GM12878 (cell line): ENCODE results near the gene UBLCP1. TPM values are rescaled to one million over a fixed set of nuclear protein-coding genes. Genes with fewer than 3 reads are reported as not detected.
A peak's percentile ranks its signal among the peaks of the same experiment; 100 is the strongest.

Experiments used
- ATF2 ChIP-seq: IDR thresholded peaks from 2 replicates; pipeline ENCODE4 v1.6.1; 2012; ENCODE audit warnings: low read length, inconsistent platforms
- CBX5 ChIP-seq: sonication (generic); IDR thresholded peaks from 2 replicates; pipeline ENCODE4 v1.6.1; 2016; ENCODE audit warnings: low read depth, moderate library complexity, mild to moderate bottlenecking, inconsistent platforms
- CHD2 ChIP-seq: IDR thresholded peaks from 2 replicates; pipeline ENCODE4 v1.6.1; 2011; ENCODE audit warnings: low read depth, low read length, improper control_type of control experiment, borderline replicate concordance
- CTCF ChIP-seq, 3 experiments: IDR thresholded peaks in 2 of 3; conservative IDR thresholded peaks in 1 of 3; 2 replicates each; pipeline ENCODE4 v1.5.1; 2011; ENCODE audit warnings: low read depth in 3 of 3, low read length in 3 of 3, mild to moderate bottlenecking in 3 of 3, control low read depth in 2 of 3, moderate library complexity in 2 of 3, inconsistent platforms in 1 of 3, mixed read lengths in 1 of 3; ENCODE audit not compliant: control insufficient read depth in 2 of 3, insufficient read depth in 1 of 3; ENCODE audit errors: extremely low read depth in 1 of 3
- CUX1 ChIP-seq: IDR thresholded peaks from 2 replicates; pipeline ENCODE4 v1.6.1; 2012; ENCODE audit warnings: improper control_type of control experiment, low read depth, low read length; ENCODE audit not compliant: insufficient replicate concordance
- ELK1 ChIP-seq: IDR thresholded peaks from 2 replicates; pipeline ENCODE4 v1.6.1; 2012; ENCODE audit warnings: low read depth, low read length, improper control_type of control experiment
- ETV6 ChIP-seq, 2 experiments: fragments of 450-650 bp in 1 of 2; IDR thresholded peaks in 1 of 2; conservative IDR thresholded peaks in 1 of 2; 2 replicates each; pipeline ENCODE4 v1.6.1; 2014; ENCODE audit warnings: antibody characterized with exemption in 1 of 2, borderline replicate concordance in 1 of 2, low read depth in 1 of 2, mild to moderate bottlenecking in 1 of 2, moderate library complexity in 1 of 2
- IRF3 ChIP-seq: fragments of 450-650 bp; IDR thresholded peaks from 2 replicates; pipeline ENCODE4 v1.6.1; 2014; ENCODE audit warnings: mild to moderate bottlenecking
- MAX ChIP-seq: IDR thresholded peaks from 2 replicates; pipeline ENCODE4 v1.6.1; 2012; ENCODE audit warnings: low read depth, low read length, improper control_type of control experiment
- MLLT1 ChIP-seq: fragments of 450-650 bp; IDR thresholded peaks from 2 replicates; pipeline ENCODE4 v1.6.1; 2016; ENCODE audit warnings: mild to moderate bottlenecking
- MTA2 ChIP-seq: fragments of 450-650 bp; IDR thresholded peaks from 2 replicates; pipeline ENCODE4 v1.6.1; 2016; ENCODE audit warnings: low read depth, mild to moderate bottlenecking, moderate library complexity
- NR2C2 ChIP-seq: IDR thresholded peaks from 2 replicates; pipeline ENCODE4 v1.6.1; 2011; ENCODE audit warnings: borderline replicate concordance, low read depth; ENCODE audit not compliant: control insufficient read depth, insufficient read length
- RAD51 ChIP-seq: fragments of 450-650 bp; IDR thresholded peaks from 2 replicates; pipeline ENCODE4 v1.6.1; 2016; ENCODE audit warnings: moderate library complexity, mild to moderate bottlenecking, inconsistent platforms
- SIX5 ChIP-seq: IDR thresholded peaks from 2 replicates; pipeline ENCODE4 v1.6.1; 2011; ENCODE audit warnings: mild to moderate bottlenecking, low read depth, low read length, moderate library complexity; ENCODE audit not compliant: severe bottlenecking
- polyA plus RNA-seq, 11 experiments: library from polyadenylated mRNA; depleted of rRNA in 4 of 11; unstranded in 6 of 11; stranded (reverse) in 5 of 11; fragments of >200 nt; fragmentation: Nextera tagmentation in 4 of 11; fragmentation: Illumina TruSeq in 1 of 11; extraction: Ambion mirVana in 4 of 11; extraction: Trizol in 1 of 11; gene quantifications; 1 replicate in 1 of 11; 2 replicates in 10 of 11; pipeline versions ENCODE4 v1.2.1 to v1.2.3, GENCODE V29; 2011 to 2016; ENCODE audit warnings: inconsistent platforms in 2 of 11, missing spikeins in 2 of 11, low read depth in 1 of 11
- total RNA-seq, 4 experiments: library from RNA; depleted of rRNA in 3 of 4; stranded (reverse); fragments of >200 nt in 3 of 4; fragmentation: Illumina TruSeq in 1 of 4; extraction: Trizol in 1 of 4; gene quantifications; 2 replicates each; pipeline versions ENCODE4 v1.2.1 to v1.2.3, GENCODE V29; 2013 to 2021

Gene UBLCP1
- total and polyA plus RNA-seq, 10 of the 15 experiments (the other 5 are each of a cell fraction or from before 2014, with no cell fraction given): 18.8 to 44.2 (median 32.1) TPM

GRCh38 chr5:159332800-159333544 lies 69.9 kb downstream of the UBLCP1 start (continued):
- TF ChIP-seq CTCF (IDR thresholded peaks at IDR 0.05 in 2 of 3, conservative IDR thresholded peaks at IDR 0.05 in 1 of 3; ENCODE audit: control insufficient read depth in 2 of 3, extremely low read depth in 1 of 3, insufficient read depth in 1 of 3, low read depth in 3 of 3, low read length in 3 of 3) (peak in 1 of 3 experiments; percentile 46; a peak in 2 of 6 replicates), MAX (no peak), MTA2 (no peak), SIX5 (no peak), CHD2 (no peak), ETV6 (conservative IDR thresholded peaks at IDR 0.05 in 1 of 2, IDR thresholded peaks at IDR 0.05 in 1 of 2; ENCODE audit: borderline replicate concordance in 1 of 2, low read depth in 1 of 2) (no peak), CUX1 (no peak), CBX5 (no peak), ELK1 (no peak), IRF3 (no peak), ATF2 (no peak), NR2C2 (no peak), RAD51 (no peak), MLLT1 (no peak)
